Measurements from ENCODE around the gene EML6. TPM values are rescaled to one million over a fixed set of nuclear protein-coding genes. Genes with fewer than 3 reads are reported as not detected.

Gene EML6
- polyA plus RNA-seq, 1 donor (not counting 4 experiments of a cell fraction or from before 2014, with no cell fraction given): 0.96 TPM

DNA sequence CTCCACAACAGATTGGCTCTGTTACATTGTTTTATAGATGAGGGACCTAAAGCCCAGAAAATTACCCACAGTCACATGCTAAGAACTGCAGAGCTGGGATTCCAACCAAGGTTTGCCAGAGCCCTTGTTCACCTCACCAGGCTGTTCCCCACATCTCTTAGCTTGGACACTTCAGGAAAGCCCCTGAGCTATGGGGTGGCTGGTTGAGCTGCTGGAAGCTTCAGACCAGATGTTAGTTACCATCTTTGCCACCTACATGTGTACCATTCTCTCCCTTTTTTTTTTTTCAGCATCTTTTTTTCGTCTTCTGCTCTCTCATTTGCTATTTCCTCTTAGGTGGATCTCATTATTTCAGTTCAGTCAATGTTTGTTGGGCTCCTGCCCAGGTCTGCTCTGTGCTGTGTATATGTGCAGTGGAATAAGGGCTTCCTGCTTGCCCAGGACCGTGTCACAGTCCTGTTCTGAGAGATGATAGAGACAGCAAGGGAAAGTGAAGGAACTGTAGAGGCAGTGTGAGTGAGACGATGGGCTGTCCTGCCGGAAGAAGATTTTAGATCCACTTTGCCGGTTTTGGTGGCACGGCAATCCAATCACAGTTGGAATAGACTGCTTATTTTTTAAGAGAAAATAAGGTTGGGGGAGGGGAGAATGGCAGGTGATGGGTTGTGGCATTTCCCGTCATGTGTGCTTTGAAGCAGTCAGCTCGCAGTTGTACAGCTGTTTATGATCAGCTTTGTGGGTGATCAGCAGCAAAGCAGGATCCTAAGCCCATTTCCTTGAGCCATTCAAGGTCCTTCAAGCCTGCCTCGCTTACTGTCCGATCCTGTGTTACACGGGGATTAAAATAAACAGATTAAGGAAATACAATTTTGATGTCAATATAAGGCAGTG is 174.2 kb downstream of the EML6 start:
- no peaks in the 10 kb centered on the region for H3K36me3 ChIP-seq (ENCODE audit: control insufficient read depth in 2 of 2, extremely low read depth in 1 of 2, insufficient read depth in 2 of 2, low read length in 2 of 2)
- H4K20me1 ChIP-seq (ENCODE audit: control insufficient read depth, extremely low read depth, insufficient read depth, low read length): no peaks in the 10 kb centered on the region
- no peak overlapping the region for H3K4me2 ChIP-seq (ENCODE audit: control insufficient read depth, extremely low read depth, insufficient read depth, low read depth, low read length)
- no peaks in the 10 kb centered on the region for H3K79me2 ChIP-seq (ENCODE audit: control insufficient read depth, insufficient read depth, low read length)
- H3K9ac ChIP-seq (ENCODE audit: control insufficient read depth, extremely low read depth, insufficient read depth, low read length): no peak overlapping the region
- peaks cover 2% of the 10 kb centered on the region for H3K9me3 ChIP-seq (ENCODE audit: control insufficient read depth, low read depth, low read length)
- no peak overlapping the region for H2AFZ ChIP-seq (ENCODE audit: control insufficient read depth, low read length)
- no peak overlapping the region for H3K4me3 ChIP-seq (ENCODE audit: control insufficient read depth in 2 of 3, extremely low read depth in 1 of 3, insufficient read depth in 2 of 3, low read depth in 1 of 3, low read length in 3 of 3)
- no peaks in the 10 kb centered on the region for H3K4me1 ChIP-seq (ENCODE audit: control insufficient read depth, extremely low read depth, insufficient read depth, low read length)
- no peaks in the 10 kb centered on the region for H3K27me3 ChIP-seq (ENCODE audit: control insufficient read depth, extremely low read depth, insufficient read depth, low read length)
- FAIRE-seq (no peak), DNase-seq (ENCODE audit: low read depth, low spot score) (no peak)
- TF ChIP-seq EZH2 (IDR thresholded peaks at IDR 0.05; ENCODE audit: low read length): no peak
- TF ChIP-seq, protein P1, sequence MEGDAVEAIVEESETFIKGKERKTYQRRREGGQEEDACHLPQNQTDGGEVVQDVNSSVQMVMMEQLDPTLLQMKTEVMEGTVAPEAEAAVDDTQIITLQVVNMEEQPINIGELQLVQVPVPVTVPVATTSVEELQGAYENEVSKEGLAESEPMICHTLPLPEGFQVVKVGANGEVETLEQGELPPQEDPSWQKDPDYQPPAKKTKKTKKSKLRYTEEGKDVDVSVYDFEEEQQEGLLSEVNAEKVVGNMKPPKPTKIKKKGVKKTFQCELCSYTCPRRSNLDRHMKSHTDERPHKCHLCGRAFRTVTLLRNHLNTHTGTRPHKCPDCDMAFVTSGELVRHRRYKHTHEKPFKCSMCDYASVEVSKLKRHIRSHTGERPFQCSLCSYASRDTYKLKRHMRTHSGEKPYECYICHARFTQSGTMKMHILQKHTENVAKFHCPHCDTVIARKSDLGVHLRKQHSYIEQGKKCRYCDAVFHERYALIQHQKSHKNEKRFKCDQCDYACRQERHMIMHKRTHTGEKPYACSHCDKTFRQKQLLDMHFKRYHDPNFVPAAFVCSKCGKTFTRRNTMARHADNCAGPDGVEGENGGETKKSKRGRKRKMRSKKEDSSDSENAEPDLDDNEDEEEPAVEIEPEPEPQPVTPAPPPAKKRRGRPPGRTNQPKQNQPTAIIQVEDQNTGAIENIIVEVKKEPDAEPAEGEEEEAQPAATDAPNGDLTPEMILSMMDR (optimal IDR thresholded peaks at IDR 0.05 in 1 of 3, IDR thresholded peaks at IDR 0.05 in 1 of 3, conservative IDR thresholded peaks at IDR 0.05 in 1 of 3; ENCODE audit: extremely low read depth in 1 of 3, insufficient read depth in 2 of 3, low read length in 3 of 3): no peak
- no peaks in the 10 kb centered on the region for H3K9me1 ChIP-seq (ENCODE audit: control insufficient read depth, extremely low read depth, insufficient read depth, low read length)
- dilution Hi-C loops (cut with MboI; ENCODE audit: extremely low pct_ligation_motif_present, low sequenced_read_pairs): no loop called here
- H3K27ac ChIP-seq (ENCODE audit: control insufficient read depth, insufficient read depth, low read length): no peak overlapping the region

DNA sequence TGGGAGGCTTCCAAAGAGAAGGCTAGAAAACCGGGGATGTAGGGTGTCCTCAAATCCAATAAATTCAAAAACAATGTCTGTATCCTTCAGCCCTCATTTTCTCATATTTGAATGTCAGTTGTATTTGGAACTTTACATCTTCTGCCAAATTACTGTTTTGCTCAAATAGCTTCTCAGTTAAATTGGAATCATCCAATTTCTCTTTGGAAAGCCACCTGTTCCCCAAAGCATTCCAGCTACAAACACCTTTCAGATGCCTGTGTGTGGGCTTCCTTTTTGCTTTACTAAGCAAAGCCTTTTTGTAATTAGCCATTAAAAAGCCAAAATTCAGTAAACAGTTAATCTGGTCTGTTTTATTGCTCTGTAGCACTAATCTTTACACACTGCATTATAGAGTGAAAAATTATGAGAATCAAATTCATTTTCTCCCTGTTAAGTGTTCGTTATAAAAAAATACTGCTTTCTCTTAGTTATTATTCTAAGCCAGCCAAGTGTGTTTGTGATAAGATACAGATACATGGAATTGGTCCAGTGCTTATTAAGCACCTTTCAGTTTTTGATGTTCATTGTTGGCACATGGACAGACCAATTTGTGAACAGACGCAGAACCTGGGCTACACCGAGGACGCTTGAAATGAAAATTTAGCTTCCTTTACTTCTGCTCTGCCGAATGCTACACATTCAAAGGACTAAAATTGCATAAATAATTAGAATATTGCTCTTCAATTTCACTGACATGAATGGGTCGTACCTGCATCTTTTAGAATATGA is 175.2 kb downstream of the EML6 start:
- Histone ChIP-seq H3K27me3 (ENCODE audit: control insufficient read depth, extremely low read depth, insufficient read depth, low read length) (no peaks in the 10 kb centered on the region), H3K4me3 (ENCODE audit: control insufficient read depth in 2 of 3, extremely low read depth in 1 of 3, insufficient read depth in 2 of 3, low read depth in 1 of 3, low read length in 3 of 3) (no peak overlapping the region), H3K79me2 (ENCODE audit: control insufficient read depth, insufficient read depth, low read length) (no peaks in the 10 kb centered on the region), H2AFZ (ENCODE audit: control insufficient read depth, low read length) (no peak overlapping the region), H3K9me3 (ENCODE audit: control insufficient read depth, low read depth, low read length) (peaks cover 2% of the 10 kb centered on the region), H3K9ac (ENCODE audit: control insufficient read depth, extremely low read depth, insufficient read depth, low read length) (no peak overlapping the region), H4K20me1 (ENCODE audit: control insufficient read depth, extremely low read depth, insufficient read depth, low read length) (no peaks in the 10 kb centered on the region), H3K9me1 (ENCODE audit: control insufficient read depth, extremely low read depth, insufficient read depth, low read length) (no peaks in the 10 kb centered on the region), H3K4me1 (ENCODE audit: control insufficient read depth, extremely low read depth, insufficient read depth, low read length) (peaks cover 6% of the 10 kb centered on the region), H3K4me2 (ENCODE audit: control insufficient read depth, extremely low read depth, insufficient read depth, low read depth, low read length) (no peak overlapping the region), H3K27ac (ENCODE audit: control insufficient read depth, insufficient read depth, low read length) (no peak overlapping the region), H3K36me3 (ENCODE audit: control insufficient read depth in 2 of 2, extremely low read depth in 1 of 2, insufficient read depth in 2 of 2, low read length in 2 of 2) (no peaks in the 10 kb centered on the region)
- no peak for DNase-seq (ENCODE audit: low read depth, low spot score)
- no peak for FAIRE-seq
- TF ChIP-seq EZH2 (IDR thresholded peaks at IDR 0.05; ENCODE audit: low read length): no peak
- TF ChIP-seq, protein P1 (optimal IDR thresholded peaks at IDR 0.05 in 1 of 3, IDR thresholded peaks at IDR 0.05 in 1 of 3, conservative IDR thresholded peaks at IDR 0.05 in 1 of 3; ENCODE audit: extremely low read depth in 1 of 3, insufficient read depth in 2 of 3, low read length in 3 of 3): no peak
- dilution Hi-C loops (cut with MboI; ENCODE audit: extremely low pct_ligation_motif_present, low sequenced_read_pairs): no loop called here

All from keratinocyte (primary cell).